DMS114 treated with DMSO at 0.1 percent for 48 hours (cell line): ENCODE measurements around the gene KLRC2.
"Not testable (repeated sequence)": the region's sequence is repeated elsewhere in the genome, so short reads cannot be mapped to it uniquely, and the experiment has no call there.

Experiments used
- DNase-seq: peaks from one replicate; lab custom pipeline; 2025; ENCODE audit not compliant: unreplicated experiment; lab: John Stamatoyannopoulos, UW

KLRC2 gene

DNA sequence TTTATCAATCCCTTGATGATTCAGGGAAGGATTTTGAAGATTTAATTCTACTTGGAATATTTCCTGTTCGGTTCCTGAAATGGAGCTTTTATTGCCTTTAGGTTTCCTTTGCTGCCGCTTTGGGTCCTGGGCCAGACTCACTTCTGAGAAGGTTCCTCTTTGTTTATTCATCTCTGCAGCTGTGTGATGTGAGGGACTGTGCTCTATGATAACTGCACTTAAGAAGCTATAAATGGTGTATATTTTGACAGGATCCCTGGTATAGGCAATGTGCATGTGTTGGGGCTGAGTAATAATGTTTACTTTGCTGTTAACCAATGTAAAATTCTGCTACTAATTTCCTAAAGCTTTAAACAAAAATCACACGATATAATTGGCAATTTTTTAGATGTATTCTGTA lies at the start of gene KLRC2:
Gene KLRC2, minus strand, starts transcription at position 195 of the 400 bp plus-strand sequence. Its CDS starts 24 bp downstream, at position 171.
- DNase-seq = not testable (repeated sequence)

DNA sequence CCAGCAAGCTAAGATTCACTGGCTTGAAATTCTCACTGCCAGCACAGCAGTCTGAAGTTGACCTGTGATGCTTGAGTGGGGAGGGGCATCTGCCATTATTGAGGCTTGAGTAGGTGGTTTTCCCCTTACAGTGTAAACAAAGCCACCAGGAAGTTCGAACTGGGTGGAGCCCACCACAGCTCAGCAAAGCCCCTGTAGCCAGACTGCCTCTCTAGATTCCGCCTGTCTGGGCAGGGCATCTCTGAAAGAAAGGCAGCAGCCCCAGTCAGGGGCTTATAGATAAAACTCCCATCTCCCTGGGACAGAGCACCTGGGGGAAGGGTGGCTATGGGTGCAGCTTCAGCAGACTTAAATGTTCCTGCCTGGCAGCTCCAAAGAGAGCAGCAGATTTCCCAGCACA lies 46.1 kb upstream of the KLRC2 start:
- DNase-seq = not testable (repeated sequence)

DNA sequence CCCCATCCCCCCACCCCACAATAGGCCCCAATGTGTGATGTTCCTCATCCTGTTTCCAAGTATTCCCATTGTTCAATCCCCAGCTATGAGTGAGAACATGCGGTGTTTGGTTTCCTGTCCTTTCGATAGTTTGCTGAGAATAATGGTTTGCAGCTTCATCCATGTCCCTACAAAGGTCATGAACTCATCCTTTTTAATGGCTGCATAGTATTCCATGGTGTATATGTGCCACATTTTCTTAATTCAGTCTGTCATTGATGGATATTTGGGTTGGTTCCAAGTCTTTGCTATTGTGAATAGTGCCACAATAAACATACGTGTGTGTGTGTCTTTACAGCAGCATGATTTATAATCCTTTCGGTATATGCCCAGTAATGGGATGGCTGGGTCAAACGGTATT lies 37.0 kb upstream of the KLRC2 start:
- not testable (repeated sequence) for DNase-seq

DNA sequence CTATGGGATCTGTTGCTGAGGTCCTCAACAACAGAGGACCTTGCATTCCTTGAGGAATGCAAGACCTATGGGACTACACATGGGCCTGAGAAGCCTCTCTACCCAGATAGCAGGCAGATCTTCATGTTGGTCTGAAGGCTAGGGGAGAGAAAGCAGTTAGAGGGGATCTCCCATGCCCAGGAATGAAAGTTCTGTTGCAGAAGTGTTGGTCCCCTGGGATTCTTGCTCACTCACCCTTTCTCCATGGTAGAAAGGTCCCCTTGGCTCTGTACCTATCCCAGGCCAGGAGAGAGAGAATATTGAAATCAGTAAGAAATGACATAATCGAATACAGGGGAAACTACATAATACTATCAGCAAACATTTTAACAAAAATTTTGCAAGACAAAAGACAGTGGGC lies 33.9 kb upstream of the KLRC2 start:
- DNase-seq = no peak

DNA sequence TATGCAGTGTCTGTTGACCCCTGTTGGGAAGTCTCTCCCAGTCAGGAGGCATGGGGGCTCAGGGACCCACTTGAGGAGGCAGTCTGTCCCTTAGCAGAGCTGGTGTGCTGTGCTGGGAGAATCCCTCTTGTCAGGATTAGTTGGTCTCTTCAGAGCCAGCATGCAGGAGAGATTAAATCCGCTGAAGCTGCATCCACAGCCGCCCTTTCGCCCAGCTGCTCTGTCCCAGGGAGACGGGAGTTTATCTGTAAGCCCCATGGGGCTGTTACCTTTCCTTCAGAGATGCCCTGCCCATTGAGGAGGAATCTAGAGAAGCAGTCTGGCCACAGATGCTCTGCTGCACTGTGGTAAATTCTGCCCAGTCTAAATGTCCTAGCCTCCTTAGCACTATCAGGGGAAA lies 30.5 kb upstream of the KLRC2 start:
- DNase-seq = no peak

DNA sequence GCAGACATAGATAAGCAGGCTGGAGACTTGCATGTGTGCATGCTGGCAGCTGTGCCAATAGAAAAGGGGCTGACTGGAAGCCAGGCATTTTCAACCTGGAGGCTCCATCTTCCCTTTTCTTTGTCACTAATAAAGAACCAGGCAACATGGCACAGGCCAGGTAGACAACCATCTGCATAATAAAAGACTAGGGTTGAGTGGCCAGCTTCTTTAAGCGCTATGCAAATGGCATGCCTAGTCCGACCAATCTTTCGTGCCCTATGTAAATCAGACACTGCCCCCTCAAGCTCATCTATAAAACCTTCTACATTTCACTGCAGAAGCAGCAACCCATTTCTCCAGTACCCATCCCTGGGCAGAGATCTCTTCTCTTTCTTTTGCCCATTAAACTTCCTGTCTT lies 21.9 kb upstream of the KLRC2 start:
- no peak for DNase-seq

DNA sequence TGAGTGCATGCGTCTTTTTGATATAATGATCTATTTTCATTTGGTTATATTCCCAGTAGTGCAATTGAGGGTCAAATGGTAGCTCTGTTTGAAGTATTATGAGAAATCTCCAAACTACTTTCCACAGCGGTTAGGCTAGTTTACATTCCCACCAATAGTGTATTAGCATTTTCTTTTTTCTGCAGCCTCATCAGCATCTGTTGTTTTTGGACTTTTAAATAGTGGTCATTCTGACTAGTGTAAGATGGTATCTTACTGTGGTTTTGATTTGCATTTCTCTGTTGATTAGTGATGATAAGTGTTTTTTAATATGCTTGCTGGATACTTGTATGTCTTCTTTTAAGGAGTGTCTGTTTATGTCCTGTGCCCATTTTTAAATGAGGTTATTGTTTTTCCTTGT lies 21.0 kb upstream of the KLRC2 start:
- no peak for DNase-seq

DNA sequence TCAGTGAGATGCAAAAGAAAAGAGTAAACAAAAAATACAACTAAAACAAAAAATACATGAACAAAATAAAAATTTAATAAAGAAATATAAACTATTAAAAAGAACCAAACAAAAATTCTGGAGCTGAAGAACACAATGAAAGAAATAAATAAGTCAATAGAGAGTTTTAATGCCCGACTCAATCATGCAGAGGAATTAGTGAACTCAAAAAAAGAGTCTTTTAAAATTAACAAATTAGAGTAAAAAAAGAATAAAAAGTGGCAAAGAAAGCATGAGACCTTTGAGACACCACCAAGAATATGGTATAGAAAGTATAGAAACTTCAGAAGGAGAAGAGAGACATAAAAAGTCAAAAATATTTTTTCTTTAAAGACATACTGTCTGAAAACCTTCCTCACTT lies 20.0 kb upstream of the KLRC2 start:
- no peak for DNase-seq

DNA sequence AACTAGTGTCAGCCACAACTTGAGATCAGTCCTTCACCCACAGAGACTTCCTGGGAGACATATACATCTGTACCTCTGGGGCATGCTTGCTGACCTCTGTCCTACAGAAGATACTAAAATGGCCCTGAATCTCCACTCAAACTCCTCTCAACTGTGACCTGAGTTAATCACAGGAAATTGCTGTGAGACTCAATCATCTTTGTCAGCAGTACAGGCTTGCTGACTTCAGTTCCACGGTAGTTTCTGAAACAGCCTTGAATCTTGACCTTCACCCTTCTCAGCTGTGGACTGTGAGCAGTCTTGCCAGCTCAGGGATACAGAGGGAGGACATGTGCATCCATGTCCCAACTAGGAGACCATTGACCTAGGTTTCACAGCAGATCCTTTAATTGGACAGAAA lies 18.7 kb upstream of the KLRC2 start:
- DNase-seq = no peak

DNA sequence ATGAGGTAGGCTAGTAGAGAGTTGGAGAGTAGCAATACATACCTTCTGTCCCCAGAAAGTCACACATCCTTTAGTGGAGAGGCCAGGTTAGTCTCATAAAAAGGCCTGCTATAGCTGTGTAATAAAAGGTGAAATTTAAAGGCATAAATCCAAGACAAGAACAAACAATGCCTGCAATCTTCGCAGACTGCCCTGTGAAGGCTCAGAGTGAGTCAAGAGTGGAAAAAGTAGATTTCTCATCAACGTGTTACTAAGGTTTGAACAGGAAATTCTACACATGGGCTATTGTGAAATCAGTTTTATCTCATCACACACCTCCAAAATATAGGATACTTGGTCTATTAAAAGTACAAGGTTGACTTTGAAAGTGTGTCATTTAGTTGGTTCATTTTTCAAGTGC lies 17.3 kb upstream of the KLRC2 start, which contains the start of gene KLRC1:
Gene KLRC1, minus strand, starts transcription at position 222 of the 400 bp plus-strand sequence. CDS start 2,221 bp downstream, outside the sequence.
- DNase-seq = no peak

DNA sequence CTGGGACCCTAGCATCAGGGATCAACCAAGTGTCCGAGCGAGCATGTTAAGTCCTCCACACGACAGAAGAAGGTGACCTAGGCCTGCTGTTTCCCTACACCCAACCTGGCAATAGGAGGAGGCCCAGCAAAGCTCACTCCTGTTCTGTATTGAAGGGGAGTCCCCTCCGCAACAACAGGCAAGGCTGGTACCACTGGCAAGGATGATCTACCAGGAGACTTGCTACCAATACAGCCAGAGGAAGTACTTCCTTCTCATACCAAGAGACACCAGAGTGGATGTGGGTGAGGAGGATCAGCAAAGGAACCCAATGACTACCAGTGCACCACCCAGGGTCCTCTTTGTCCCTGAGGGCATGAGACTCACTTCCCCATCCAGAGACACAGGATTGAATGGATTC lies 12.4 kb upstream of the KLRC2 start:
- no peak for DNase-seq

DNA sequence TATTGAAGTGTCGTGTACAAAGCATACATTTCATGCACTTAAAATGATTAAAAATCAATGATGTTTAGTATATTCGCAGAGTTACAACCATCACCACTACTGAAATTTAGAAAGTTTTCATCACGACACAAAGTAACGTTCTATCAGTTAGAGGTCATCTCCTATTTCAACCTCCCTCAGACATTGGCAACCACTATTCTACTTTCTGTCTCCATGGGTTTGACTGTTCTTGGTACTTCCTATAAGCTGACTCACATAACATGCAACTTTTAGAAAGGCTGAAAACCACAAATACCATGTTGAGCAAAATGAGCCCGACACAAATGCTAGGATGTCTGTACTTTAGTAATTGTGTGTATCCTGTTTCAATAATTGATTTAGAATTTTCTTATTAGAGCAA lies 10.2 kb upstream of the KLRC2 start:
- DNase-seq = not testable (repeated sequence)

DNA sequence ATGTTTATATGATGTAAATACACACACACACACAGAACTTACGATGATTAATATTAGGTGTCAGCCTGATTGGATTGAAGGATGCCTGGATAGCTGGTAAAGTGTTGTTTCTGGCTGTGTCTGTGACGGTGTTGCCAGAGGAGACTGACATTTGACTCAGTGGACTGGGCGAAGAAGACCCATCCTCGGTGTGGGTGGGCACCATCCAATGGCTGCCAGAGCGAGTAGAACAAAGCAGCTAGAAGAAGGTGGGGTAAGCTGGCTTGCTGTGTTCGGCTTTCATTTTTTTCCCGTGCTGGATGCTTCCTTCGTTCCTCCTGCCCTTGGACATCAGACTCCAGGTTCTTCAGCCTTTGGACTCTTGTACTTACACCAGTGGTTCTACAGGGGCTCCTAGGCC lies 5.3 kb upstream of the KLRC2 start:
- not testable (repeated sequence) for DNase-seq

DNA sequence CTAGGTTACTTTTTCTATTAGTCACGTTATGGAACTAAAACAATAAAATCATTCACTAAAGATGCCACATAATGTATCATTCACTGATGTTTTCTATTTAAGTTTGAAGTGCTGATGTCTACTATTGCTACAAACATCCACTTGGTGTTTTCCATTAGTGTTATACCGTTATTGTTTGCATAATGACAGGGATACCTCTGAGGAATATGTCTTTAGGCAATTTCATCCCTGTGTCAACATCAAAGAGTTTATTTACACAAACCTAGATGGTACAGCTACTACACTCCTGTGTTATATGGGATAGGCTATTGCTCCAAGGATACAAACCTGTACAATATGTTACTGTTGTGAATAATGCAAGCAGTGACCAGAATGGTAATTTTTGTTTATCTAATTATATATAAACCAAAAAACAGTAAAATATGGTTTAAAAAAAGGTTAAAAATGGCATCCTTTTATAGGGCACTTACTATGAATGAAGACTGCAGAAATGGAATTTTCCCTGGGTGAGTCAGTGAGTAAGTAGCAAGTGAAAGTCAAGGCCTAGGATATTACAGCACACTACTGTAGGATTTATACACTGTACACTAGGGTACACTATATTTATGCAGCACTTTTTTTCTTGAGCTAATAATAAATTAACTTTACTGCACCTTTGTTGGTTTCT lies 3.9 kb upstream of the KLRC2 start:
- not testable (repeated sequence) for DNase-seq

DNA sequence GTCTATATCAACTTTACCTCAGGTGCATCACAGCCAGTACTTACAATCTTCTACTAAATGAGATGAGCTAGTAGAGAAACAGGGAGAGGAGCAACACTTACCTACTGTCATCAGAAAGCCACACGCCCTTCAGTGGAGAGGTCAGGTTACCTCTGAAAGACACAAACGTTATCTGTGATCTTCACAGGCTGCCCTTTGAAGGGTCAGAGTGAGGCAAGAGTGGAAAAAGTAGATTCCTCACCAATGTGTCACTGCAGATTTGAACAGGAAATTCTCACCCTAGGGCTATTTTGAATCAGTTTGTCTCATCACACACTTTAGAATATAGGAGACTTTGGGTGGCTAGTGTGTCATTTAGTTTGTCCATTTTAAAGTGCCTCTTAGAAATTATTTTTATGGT lies 1.8 kb upstream of the KLRC2 start:
- DNase-seq = not testable (repeated sequence)

DNA sequence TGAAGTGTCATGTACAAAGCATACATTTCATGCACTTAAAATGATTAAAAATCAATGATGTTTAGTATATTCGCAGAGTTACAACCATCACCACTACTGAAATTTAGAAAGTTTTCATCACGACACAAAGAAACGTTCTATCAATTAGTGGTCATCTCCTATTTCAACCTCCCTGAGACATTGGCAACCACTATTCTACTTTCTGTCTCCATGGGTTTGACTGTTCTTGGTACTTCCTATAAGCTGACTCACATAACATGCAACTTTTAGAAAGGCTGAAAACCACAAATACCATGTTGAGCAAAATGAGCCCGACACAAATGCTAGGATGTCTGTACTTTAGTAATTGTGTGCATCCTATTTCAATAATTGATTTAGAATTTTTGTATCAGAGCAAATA lies 5.2 kb downstream of the KLRC2 start:
- not testable (repeated sequence) for DNase-seq

DNA sequence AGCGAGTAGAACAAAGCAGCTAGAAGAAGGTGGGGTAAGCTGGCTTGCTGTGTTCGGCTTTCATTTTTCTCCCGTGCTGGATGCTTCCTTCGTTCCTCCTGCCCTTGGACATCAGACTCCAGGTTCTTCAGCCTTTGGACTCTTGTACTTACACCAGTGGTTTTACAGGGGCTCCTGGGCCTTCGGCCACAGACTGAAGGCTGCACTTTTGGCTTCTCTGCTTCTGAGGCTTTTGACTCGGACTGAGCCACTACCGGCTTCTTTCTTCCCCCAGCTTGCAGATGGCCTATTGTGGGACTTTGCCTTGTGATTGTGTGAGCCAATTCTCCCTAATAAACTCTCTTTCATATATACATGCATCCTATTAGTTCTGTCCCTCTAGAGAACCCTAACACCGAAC lies 9.9 kb downstream of the KLRC2 start:
- DNase-seq = not testable (repeated sequence)

DNA sequence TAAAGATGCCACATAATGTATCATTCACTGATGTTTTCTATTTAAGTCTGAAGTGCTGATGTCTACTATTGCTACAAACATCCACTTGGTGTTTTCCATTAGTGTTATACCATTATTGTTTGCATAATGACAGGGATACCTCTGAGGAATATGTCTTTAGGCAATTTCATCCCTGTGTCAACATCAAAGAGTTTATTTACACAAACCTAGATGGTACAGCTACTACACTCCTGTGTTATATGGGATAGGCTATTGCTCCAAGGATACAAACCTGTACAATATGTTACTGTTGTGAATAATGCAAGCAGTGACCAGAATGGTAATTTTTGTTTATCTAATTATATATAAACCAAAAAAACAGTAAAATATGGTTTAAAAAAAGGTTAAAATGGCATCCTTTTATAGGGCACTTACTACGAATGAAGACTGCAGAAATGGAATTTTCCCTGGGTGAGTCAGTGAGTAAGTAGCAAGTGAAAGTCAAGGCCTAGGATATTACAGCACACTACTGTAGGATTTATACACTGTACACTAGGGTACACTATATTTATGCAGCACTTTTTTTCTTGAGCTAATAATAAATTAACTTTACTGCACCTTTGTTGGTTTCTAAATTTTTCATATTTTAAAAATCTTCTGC lies 11.4 kb downstream of the KLRC2 start:
- not testable (repeated sequence) for DNase-seq

DNA sequence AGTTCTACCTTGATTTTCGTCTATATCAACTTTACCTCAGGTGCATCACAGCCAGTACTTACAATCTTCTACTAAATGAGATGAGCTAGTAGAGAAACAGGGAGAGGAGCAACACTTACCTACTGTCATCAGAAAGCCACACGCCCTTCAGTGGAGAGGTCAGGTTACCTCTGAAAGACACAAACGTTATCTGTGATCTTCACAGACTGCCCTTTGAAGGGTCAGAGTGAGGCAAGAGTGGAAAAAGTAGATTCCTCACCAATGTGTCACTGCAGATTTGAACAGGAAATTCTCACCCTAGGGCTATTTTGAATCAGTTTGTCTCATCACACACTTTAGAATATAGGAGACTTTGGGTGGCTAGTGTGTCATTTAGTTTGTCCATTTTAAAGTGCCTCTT lies 13.7 kb downstream of the KLRC2 start:
- not testable (repeated sequence) for DNase-seq

DNA sequence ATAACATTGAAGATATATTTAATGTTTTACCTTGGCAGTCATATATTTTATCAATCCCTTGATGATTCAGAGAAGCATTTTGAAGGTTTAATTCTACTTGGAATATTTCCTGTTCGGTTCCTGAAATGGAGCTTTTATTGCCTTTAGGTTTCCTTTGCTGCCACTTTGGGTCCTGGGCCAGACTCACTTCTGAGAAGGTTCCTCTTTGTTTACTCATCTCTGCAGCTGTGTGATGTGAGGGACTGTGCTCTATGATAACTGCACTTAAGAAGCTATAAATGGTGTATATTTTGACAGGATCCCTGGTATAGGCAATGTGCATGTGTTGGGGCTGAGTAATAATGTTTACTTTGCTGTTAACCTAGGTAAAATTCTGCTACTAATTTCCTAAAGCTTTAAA lies 15.5 kb downstream of the KLRC2 start, which contains the start of gene KLRC3:
Gene KLRC3, minus strand, starts transcription at position 262 of the 400 bp plus-strand sequence. Its CDS starts 45 bp downstream, at position 217.
- not testable (repeated sequence) for DNase-seq

DNA sequence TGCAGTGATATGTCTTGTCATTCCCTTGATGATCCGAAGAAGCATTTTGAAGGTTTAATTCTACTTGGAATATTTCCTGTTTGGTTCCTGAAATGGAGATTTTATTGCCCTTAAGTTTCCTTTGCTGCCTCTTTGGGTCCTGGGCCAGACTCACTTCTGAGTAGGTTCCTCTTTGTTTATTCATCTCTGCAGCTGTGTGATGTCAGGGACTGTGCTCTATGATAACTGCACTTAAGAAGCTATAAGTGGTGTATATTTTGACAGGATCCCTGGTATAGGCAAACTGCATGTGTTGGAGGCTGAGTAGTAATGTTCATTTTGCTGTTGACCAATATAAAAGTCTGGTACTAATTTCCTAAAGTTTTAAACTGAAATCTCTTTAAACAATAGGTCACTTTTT lies 26.4 kb downstream of the KLRC2 start, which contains the start of gene KLRC4:
Gene KLRC4, minus strand, starts transcription at position 366 of the 400 bp plus-strand sequence. Its CDS starts 182 bp downstream, at position 184.
- DNase-seq = no peak

DNA sequence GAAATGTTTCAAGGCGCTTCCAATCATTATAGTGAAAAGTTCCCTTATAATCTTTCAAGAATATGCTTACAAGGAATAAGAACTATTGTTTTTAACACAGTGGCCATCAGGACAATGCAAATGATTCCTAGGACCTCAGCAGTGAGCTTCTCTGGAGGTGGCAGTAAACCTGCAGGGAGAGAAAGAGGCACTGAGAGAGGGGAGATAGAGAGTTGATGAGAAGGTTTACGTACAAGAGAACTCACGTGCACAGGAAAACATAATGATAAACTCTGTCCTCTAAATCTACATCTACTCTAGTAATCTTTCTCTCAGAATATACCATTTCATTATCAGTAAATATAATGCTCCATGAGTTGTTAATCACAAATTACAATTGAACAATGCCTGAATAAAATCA lies 27.0 kb downstream of the KLRC2 start:
- no peak for DNase-seq
